ENCODE results near the gene ZCWPW1.

The ZCWPW1 gene

GRCh38 chr7:100427762-100428198, 723 bp downstream of the ZCWPW1 start:
- Histone ChIP-seq H3K9me2 (ENCODE audit: low read depth, low read length) (no peaks in the 10 kb centered on the region), H3K36me3 (ENCODE audit: insufficient read depth, low read length) (peaks cover 21% of the 10 kb centered on the region; the same call in 1 of the 2 replicates), H3K9me3 (ENCODE audit: low read length) (no peaks in the 10 kb centered on the region), H3F3A (ENCODE audit: insufficient read depth, low read length) (0 out of 2 replicates have a peak, but pooled peaks cover 6% of the 10 kb centered on the region), H4K20me1 (ENCODE audit: insufficient read depth, low read length) (no peaks in the 10 kb centered on the region), H3K27me3 (ENCODE audit: insufficient read depth, low read length) (no peaks in the 10 kb centered on the region), H3K79me2 (ENCODE audit: insufficient read depth, low read length) (no peaks in the 10 kb centered on the region), H2AFZ (ENCODE audit: low read length) (no peak overlapping the region), H3K27ac (ENCODE audit: low read depth, low read length, poor library complexity, severe bottlenecking) (no peak overlapping the region), H3K9ac (ENCODE audit: low read length) (no peak overlapping the region), H3K4me2 (ENCODE audit: low read length) (peak overlapping the region; percentile 77; the same call in 1 of the 2 replicates), H3K4me1 (ENCODE audit: insufficient read depth, low read length, severe bottlenecking) (peaks cover 28% of the 10 kb centered on the region), H3K4me3 (ENCODE audit: low read depth, low read length, poor library complexity, severe bottlenecking) (peak overlapping the region; percentile 77)
- TF ChIP-seq EZH2 (IDR thresholded peaks at IDR 0.05; ENCODE audit: borderline replicate concordance, low read length) = no peak
- TF ChIP-seq CTCF (IDR thresholded peaks at IDR 0.05; ENCODE audit: low read length) = no peak

- peaks cover 8% of the 10 kb centered on the region; the same call in 1 of the 2 replicates for H3K36me3 ChIP-seq (ENCODE audit: insufficient read depth, low read length)
- no peak overlapping the region for H3K27ac ChIP-seq (ENCODE audit: low read depth, low read length, poor library complexity, severe bottlenecking)
- H3K4me2 ChIP-seq (ENCODE audit: low read length) = no peak overlapping the region
- H3K9me3 ChIP-seq (ENCODE audit: low read length) = no peaks in the 10 kb centered on the region
- no peaks in the 10 kb centered on the region for H3F3A ChIP-seq (ENCODE audit: insufficient read depth, low read length)
- no peak overlapping the region for H3K4me3 ChIP-seq (ENCODE audit: low read depth, low read length, poor library complexity, severe bottlenecking)
- H3K27me3 ChIP-seq (ENCODE audit: insufficient read depth, low read length) = no peaks in the 10 kb centered on the region
- TF ChIP-seq EZH2 (IDR thresholded peaks at IDR 0.05; ENCODE audit: borderline replicate concordance, low read length) (no peak), CTCF (IDR thresholded peaks at IDR 0.05; ENCODE audit: low read length) (no peak)
- H3K79me2 ChIP-seq (ENCODE audit: insufficient read depth, low read length) = no peaks in the 10 kb centered on the region
- no peak overlapping the region for H3K9ac ChIP-seq (ENCODE audit: low read length)
- no peaks in the 10 kb centered on the region for H3K9me2 ChIP-seq (ENCODE audit: low read depth, low read length)
- H4K20me1 ChIP-seq (ENCODE audit: insufficient read depth, low read length) = no peaks in the 10 kb centered on the region
- peaks cover 15% of the 10 kb centered on the region for H3K4me1 ChIP-seq (ENCODE audit: insufficient read depth, low read length, severe bottlenecking)
- H2AFZ ChIP-seq (ENCODE audit: low read length) = no peak overlapping the region
These were observed 2.0 kb downstream of the ZCWPW1 start for GRCh38 chr7:100426516-100426915.

GRCh38 chr7:100425347-100425746, 3.2 kb downstream of the ZCWPW1 start:
- Histone ChIP-seq H3K36me3 (ENCODE audit: insufficient read depth, low read length) (no peaks in the 10 kb centered on the region), H3K27ac (ENCODE audit: low read depth, low read length, poor library complexity, severe bottlenecking) (no peak overlapping the region), H3K4me1 (ENCODE audit: insufficient read depth, low read length, severe bottlenecking) (peaks cover 3% of the 10 kb centered on the region), H3F3A (ENCODE audit: insufficient read depth, low read length) (no peaks in the 10 kb centered on the region), H3K9me2 (ENCODE audit: low read depth, low read length) (no peaks in the 10 kb centered on the region), H3K9ac (ENCODE audit: low read length) (no peak overlapping the region), H2AFZ (ENCODE audit: low read length) (no peak overlapping the region), H3K27me3 (ENCODE audit: insufficient read depth, low read length) (no peaks in the 10 kb centered on the region), H3K4me2 (ENCODE audit: low read length) (no peak overlapping the region), H4K20me1 (ENCODE audit: insufficient read depth, low read length) (no peaks in the 10 kb centered on the region), H3K9me3 (ENCODE audit: low read length) (no peaks in the 10 kb centered on the region), H3K79me2 (ENCODE audit: insufficient read depth, low read length) (no peaks in the 10 kb centered on the region), H3K4me3 (ENCODE audit: low read depth, low read length, poor library complexity, severe bottlenecking) (no peak overlapping the region)
- TF ChIP-seq CTCF (IDR thresholded peaks at IDR 0.05; ENCODE audit: low read length) (no peak), EZH2 (IDR thresholded peaks at IDR 0.05; ENCODE audit: borderline replicate concordance, low read length) (no peak)
